ENCODE results near the gene MIS18A.
"Not testable (repeated sequence)": the region's sequence is repeated elsewhere in the genome, so short reads cannot be mapped to it uniquely, and the experiment has no call there.

MIS18A gene

GRCh38 chr21:32278518-32279376 is at the start of gene MIS18A:
Gene MIS18A, minus strand, starts transcription at chr21:32279049. Its CDS starts 35 bp downstream, at chr21:32279014.
- peak; percentile 99 for DNase-seq

- no peak for DNase-seq
Measured at GRCh38 chr21:32328595-32328994, 49.7 kb upstream of the MIS18A start.

GRCh38 chr21:32325706-32326105 is 46.9 kb upstream of the MIS18A start:
- no peak for DNase-seq

- no peak for DNase-seq
Measured at GRCh38 chr21:32322676-32323075, 43.8 kb upstream of the MIS18A start.

GRCh38 chr21:32322103-32322502 is 43.3 kb upstream of the MIS18A start:
- DNase-seq: no peak

GRCh38 chr21:32321480-32321879 is 42.6 kb upstream of the MIS18A start:
- DNase-seq: no peak

- no peak for DNase-seq
Measured at GRCh38 chr21:32320726-32321125, 41.9 kb upstream of the MIS18A start.

GRCh38 chr21:32320059-32320458 is 41.2 kb upstream of the MIS18A start:
- no peak for DNase-seq

- DNase-seq: no peak
Measured at GRCh38 chr21:32319012-32319411, 40.2 kb upstream of the MIS18A start.

GRCh38 chr21:32317726-32318125 is 38.9 kb upstream of the MIS18A start:
- DNase-seq: no peak

- no peak for DNase-seq
Measured at GRCh38 chr21:32316361-32317215, 37.7 kb upstream of the MIS18A start.

GRCh38 chr21:32315511-32316281 is 36.8 kb upstream of the MIS18A start:
- no peak for DNase-seq

GRCh38 chr21:32314806-32315205 is 36.0 kb upstream of the MIS18A start:
- DNase-seq: no peak

- DNase-seq: no peak
Measured at GRCh38 chr21:32312976-32313375, 34.1 kb upstream of the MIS18A start.

- DNase-seq: no peak
Measured at GRCh38 chr21:32312326-32312725, 33.5 kb upstream of the MIS18A start.

- DNase-seq: no peak
Measured at GRCh38 chr21:32311621-32312020, 32.8 kb upstream of the MIS18A start.

GRCh38 chr21:32310976-32311375 is 32.1 kb upstream of the MIS18A start:
- DNase-seq: not testable (repeated sequence)

- DNase-seq: no peak
Measured at GRCh38 chr21:32309906-32310460, 31.1 kb upstream of the MIS18A start.

- no peak for DNase-seq
Measured at GRCh38 chr21:32308696-32309095, 29.8 kb upstream of the MIS18A start.

- DNase-seq: no peak
Measured at GRCh38 chr21:32307706-32308105, 28.9 kb upstream of the MIS18A start.

- peak; percentile 64 for DNase-seq
Measured at GRCh38 chr21:32306021-32306780, 27.4 kb upstream of the MIS18A start.

- no peak for DNase-seq
Measured at GRCh38 chr21:32304998-32305397, 26.1 kb upstream of the MIS18A start.
